Stimulated activated CD4-positive, alpha-beta T cell treated with anti-CD3 and anti-CD28 coated beads, Interleukin-1b, Interleukin-23, amount 100 ng/mL, for 4 hours (primary cell): ENCODE measurements around the gene PPP1R1B.

Source experiments
- DNase-seq, 2 donors: peaks; one replicate each; pipeline ENCODE4 v3.0.0-alpha.2; 2020; ENCODE audit warnings: low read depth in 2 of 2

PPP1R1B gene

DNA sequence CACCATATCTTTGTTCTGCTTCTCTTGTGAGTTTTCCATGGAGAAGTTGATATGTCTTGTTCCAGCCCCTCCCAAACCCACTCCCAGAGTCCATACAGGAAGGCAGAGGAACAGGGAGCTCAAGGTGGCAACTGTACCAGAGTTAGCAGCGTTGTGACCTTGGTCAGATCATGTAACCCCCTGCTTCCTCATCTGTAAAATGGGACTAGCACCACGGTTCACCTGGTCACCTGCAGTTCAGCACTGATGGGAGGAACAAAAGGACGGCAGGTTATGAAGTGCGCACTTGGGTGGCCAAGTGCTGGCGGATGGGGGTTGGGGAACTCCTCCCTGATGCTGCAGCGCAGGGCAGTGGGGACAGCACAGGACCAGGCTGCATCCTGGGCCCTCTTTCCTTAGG, 11.3 kb upstream of the PPP1R1B start:
- DNase-seq = no peak

DNA sequence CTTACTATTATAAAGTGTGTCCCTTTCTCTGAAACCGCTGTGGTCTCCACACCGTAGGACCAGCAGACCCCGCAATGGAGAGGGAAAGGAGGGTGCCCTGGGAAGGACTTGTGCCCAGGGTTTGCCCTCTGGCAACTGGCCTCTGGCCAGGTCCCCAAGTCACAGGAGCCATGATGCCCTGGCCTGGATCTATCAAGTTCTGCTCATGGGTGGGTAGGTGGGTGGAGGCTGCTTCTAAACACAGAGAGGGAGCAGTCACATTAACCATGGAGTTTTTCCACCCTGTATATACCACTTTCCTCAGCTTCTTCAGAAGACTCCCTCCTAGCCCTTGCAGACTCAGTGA, 9.7 kb upstream of the PPP1R1B start:
- no peak for DNase-seq

DNA sequence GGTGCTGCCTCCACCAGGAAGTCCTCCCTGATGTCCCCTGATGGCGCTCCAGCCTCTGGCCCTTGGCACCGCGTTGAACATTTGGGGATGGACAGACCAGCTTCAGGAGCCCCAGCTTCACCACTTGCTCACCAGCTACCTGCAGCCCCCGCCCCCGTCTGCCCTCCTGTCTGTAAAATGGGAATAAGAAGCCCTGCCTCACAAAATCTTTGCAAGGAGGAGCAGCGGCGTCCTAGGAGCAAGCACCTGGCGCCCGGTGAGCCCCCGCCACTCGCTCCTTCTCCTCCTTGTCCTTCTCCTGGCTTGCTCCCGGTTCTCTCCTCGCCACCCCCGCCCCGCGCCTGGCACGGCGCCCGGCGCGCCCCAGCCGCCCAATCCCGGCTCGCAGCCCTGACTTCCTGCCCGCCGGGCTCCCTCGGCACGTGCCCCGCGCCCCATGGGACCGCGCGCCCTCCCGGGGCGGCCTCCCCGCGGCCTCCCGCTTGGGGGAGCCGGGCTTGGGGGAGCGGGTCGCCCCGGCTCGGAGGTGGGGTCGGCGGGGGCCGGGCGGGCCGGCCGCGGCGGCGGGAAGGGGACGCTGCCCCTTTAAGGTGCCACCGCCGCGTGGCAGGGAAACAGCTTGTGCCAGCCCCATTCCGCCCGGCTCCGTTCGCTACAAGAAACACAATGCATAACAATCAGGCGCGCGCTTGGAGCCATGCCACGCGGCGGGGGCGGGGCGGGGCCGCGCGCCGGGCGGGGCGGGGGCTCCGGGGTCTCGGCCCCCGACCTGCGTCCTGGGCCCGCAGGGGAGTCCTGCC, 9.1 kb upstream of the PPP1R1B start:
- peak; percentile 41 to 56 for DNase-seq

DNA sequence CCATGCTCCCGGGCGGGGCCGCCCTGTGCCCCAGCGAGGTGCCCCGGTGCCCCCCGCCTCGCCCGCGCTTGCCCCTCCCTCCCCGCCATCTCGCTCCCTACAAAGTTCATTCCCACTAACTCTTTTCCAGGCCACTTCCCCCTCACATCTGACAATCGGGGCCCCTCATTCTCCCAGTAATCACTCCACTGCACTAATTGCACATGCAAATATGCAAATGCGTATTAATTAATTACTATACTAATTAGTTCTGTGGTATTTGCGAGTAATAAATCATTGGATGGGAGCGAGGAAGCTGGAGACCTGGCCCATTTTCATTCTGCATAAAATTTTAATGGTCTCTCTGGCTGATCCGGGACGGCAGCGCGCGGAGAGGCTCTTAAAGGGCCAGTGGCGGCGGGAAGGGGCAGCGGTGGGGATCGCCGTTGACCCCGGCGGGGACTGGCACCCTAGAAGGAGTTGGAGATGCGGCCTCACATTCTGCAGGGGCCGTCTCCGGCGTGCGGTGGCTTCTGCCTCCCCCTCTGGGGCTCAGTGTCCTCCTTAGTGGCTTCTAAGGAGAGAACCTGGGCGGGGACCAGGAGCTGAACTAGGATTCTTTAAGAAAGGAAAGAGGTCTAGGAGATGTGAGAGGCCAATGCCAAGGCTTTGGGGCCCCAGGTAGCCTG, 8.4 kb upstream of the PPP1R1B start:
- DNase-seq = no peak

DNA sequence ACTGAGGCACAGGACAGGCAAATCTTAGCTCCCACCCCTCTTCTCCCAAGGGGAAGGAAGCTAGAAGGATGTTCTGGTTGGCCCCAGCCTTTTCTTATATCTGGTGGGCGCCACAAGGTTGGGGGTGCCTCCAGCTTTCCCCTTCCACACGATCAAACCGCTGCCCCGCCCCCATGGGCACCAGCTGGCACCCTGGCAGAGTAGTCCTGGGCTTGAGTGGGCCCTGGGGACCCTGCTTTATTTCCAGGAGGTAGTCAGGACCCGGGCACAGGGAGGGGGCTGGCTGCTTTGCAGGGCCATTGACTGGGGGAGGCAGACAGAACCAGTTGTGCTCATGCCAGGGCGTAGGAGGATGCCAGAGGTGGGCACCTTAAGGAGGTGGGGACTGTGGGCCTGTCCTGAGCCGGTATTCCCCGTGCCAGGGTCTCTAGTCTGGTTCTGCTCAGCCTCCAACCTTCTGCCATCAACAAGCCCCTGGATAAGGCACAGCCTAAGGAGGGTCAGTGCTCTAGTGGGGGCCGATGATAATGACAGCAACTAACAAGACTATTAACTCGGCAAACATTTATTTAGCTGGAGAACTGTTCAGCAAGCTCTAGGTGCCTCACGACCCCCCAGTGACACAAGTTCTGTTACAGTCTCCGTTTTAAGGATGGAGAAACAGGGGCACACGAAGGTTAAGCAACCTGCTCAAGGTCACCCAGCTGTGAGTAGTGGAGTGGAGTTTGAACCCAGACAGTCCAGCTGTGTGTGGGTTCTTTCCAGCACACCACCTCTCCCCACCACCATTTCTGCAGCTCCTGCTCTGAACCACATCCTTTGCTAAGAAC, 7.6 kb upstream of the PPP1R1B start:
- DNase-seq = no peak

DNA sequence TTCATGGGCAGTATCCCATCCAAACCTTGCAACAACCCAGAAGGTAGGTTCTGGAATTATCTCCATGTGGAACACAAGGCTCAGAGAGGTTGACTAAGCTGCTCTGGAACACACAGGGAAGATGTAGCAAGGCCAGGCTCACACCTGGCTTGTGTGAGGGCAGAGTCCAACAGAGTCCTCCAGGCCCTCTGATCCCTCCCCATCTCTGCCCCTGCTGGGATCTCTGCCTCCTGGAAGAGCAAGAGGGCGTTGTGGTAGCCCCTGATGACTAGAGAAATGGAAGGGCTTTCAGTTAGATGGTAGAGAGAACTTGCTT, 7.0 kb upstream of the PPP1R1B start:
- no peak for DNase-seq

DNA sequence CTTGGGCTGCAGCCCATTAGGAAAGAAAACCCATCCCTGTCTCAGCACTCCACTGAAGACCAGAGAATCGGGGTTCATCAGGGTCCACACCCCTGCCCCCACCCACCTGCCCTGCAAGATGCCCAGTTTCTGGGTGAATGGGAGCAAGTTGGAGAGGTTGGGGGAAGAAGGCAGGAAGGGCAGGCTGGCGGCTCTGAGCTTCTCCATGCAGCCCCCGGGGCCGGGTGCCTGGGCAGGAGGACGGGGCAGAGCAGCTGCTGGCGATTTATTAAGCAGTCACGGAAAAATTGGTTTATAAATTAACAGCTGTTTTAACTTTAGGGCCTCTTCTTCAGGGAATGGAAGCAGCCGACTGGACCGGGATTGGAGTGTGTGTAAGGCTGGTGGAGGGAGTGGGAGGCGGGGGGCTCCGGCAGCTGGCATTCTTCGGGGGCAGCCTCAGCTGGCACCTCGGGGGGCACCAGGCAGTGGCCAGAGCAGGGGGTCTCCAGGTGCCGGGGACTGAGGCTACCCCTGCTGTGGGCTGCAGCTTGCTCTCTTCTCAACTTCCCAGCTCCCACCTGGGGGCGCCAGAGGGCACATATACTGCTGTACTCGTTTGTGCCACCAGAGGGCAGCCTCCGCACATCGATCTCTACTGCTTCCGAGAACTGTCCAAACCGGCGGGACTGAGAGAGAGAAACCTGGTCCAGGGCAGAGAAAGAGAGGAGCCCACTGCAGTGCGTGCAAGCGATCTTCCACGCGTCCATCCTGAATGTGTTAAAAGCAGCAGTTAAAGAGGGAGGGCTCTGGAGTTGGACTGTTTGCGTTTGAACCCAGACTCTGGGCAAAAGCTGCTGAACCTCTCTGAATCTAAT, 5.0 kb upstream of the PPP1R1B start:
- peak; percentile 82 to 92 for DNase-seq

DNA sequence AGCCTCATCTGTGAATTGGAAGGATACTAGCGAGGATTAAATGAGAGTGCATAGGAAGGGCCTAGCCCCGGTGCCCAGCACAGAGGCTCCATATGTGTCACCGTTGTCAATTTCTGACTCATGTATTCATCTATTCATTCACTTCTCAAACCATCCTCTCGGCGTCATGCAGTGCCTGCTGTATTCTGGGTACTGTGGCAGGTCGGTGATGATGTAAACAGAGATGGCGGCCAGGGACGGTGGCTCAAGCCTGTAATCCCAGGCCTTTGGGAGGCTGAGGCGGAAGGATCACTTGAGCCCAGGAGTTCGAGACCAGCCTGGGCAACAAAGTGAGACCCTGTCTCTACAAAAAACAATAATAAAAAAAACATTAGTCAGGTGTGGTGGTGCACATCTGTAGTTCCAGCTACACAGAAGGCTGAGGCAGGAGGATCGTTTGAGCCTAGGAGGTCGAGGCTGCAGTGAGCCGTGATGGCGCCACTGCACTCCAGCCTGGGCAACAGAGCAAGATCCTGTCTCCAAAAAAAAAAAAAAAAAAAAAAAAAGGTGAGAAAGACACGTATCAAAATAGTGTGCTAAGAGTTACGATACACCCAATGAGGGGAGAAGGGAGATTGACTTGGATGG, 4.3 kb upstream of the PPP1R1B start:
- no peak for DNase-seq

DNA sequence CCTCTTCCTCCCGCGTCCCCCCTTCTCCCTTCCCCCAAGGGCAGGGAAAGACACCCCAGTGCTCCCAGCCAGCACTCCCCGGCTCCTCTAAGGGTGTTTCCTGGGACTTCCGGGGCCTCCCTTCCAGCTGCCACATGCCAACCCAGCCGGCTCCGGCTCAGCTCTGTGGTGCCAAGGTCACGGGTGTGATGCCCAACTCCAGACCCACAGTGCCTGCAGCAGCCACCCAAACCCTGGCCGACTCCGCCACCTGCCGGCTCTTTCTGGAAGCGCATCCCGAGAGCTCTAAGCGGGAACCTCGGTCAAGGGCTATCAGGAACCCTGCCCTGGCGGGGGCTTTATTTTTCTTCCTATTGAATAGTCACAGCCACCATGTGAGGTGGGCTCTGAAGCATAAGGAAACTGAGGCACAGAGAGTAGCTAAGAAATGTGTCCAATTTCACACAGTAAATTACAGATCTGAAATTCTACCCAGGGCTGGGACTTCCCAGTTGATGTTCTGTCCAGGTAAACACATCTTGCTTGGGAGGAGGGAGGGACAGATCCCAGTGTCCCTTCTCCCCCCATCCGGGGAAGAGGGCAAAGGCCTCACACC, 3.3 kb upstream of the PPP1R1B start:
- DNase-seq = peak; percentile 84 to 85

DNA sequence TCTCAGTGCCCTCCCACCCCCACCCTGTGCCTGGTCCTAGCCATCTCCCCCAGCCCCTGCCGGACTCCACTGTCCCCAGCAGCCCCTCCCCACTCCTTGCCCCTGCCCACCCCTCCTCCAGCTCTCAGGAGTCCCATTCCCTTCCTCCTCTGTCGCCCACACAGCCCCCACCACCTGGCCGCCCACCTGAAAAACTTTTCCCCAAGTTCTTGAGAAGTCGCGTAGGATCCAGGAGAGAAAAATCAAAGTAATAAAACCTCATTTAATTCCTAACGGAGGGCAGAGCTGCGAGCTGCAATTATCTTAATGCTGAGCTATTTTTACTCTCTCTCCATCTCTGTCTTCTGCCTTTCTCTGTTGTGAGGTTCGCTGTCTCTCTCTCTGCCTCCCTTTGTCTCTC, 2.4 kb upstream of the PPP1R1B start:
- no peak for DNase-seq

DNA sequence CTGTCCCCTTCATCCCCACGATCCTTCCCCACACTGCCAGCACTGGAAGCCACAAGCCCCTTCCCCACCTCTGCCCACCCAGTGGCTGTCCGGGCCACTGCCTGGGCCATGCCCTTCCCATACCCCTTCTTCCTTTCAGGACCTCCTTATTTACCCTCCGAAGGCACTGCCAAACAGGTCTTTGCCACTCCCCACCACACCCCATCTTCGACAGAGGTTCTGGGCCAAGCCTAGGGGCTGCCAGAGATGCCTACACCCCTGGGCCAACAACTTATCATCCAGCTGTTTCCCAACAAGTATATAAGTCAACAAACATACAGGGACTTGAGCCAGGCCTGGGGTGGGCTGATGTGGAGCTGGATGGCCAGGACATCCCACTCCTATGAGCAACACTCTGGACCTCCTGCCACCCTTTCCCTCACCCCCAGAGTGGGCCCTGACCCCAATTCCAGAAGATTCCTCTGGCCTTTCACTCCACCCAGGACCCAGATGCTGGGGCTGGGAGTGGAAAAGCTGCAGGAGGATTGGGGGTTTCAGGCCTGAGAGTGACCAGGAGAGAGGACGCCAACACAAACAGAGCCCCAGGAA, 1.5 kb upstream of the PPP1R1B start:
- DNase-seq = no peak

DNA sequence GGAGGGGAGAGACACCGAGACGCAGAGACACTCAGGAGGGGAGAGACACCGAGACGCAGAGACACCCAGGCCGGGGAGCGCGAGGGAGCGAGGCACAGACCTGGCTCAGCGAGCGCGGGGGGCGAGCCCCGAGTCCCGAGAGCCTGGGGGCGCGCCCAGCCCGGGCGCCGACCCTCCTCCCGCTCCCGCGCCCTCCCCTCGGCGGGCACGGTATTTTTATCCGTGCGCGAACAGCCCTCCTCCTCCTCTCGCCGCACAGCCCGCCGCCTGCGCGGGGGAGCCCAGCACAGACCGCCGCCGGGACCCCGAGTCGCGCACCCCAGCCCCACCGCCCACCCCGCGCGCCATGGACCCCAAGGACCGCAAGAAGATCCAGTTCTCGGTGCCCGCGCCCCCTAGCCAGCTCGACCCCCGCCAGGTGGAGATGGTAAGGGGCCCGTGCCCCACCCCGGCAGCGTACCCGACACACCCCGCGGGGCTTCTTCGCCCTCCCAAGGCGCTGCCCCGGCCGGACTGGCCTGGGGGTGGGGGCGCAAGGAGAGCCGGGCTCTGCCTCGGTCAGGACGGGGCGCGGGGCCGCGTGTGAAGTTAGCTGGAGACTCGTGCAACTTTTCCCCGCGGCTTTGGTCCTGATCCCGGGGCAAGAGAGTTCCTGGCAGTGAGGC, 427 bp downstream of the PPP1R1B start:
- DNase-seq = no peak

DNA sequence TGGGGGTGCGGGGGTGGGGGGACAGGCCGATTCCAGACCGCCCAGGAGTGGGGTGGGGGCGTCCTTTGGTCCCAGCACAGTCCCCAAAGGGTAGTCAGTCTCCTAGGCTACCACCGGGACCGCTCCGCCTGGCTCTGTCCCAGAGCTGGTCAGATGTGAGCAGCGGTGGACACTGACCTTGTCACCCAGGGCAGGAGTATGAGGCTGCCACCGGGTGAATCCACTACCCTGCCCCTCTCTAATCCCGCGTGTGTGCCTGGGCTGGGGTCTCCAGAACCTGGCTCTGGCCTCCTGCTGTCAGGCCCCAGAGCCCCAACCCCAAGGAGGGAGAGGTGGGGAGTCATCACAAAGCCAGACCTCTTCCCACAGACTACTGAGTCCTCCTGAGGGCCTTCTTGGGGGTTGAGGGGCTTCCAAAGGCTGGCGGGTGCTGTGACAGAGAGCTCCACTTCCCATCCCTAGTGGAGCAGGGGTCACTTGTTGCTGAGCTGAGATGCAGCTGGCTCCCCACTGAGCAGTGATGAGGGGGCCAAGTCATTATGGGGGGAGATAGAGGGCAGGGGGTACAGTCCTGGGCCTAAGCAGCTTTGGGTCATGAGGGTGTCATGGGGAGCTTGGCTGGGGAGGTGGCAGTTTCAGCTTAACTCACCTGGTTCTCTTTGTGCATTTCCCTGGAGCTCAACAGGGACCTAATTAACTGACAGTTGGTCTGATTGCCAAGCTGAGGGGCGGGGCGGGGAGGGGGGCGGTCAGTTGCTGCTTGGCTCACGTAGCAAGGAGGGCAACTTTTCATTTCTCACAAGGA, 1.2 kb downstream of the PPP1R1B start:
- DNase-seq = no peak

DNA sequence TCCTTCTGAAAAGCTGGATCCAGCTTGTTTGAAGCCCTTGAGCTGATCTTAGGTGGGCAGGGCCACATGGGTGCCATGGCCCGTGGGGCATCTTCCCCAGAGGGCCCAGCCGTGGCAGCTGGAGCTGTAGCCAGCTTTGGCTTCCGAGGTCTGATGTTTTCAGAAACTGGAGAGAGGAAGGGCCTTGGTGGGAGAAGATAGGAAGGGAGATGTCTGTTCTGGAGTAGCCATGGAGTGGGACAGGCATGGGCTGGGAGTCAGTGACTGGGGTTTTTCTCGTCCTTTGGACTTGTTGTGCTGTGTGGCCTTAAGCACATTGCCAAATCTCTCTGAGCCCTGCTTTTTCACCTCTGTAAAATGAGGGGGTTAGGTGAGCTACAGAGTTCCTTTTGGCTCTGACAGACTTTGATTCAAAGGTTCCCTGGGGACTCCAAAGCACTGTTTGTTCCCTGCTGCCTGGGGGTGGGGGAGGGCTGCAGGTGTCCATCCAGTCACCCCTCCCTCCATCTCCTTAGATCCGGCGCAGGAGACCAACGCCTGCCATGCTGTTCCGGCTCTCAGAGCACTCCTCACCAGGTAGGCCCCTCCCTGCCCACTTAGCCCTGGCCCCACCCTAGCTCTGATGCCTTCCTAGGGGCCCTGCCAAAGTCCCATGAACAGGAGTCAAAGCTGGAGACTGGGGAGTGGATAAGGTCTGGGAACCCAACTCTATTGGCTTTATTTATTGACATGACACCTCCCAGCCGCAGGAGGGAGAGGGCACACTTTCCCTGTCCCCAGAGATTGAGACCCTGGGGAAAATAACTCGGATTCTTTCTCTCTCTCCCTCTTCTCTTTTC, 2.1 kb downstream of the PPP1R1B start:
- DNase-seq = no peak

DNA sequence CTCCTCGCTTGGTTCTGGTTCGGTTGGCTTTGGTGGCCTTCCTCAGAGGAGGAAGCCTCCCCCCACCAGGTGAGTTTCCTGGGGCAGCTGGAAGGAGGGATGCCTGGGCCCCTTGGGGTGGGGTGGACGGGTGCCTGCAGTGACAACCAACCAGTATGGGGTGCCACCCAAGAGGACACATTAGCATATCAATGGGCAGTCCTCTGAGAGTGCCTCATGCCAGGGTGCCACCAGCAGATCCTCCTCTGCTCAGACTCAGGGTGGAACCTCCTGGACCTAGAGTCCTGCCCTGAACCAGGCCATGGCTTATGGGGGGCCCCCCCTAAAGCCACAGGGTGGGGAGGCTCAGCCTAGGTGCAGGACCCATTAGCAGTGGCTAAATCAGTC, 2.7 kb downstream of the PPP1R1B start:
- DNase-seq = no peak

DNA sequence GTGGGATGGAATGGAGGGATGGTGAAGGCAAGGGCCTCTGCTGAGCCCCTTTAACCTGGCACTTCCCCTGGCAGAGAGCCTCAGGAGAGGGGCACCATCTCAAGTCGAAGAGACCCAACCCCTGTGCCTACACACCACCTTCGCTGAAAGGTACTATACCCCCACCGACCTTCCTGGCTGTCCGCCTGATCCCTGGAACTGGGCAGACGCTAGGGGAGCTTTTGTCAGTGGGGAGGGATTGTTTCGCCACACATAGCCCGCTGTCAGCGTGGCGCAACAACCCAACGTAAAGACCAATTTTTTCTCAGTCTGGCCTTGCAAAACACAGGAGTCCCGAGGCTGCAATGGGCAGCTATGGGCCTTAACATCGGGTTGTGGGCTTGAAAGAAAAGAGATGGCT, 3.1 kb downstream of the PPP1R1B start:
- no peak for DNase-seq

DNA sequence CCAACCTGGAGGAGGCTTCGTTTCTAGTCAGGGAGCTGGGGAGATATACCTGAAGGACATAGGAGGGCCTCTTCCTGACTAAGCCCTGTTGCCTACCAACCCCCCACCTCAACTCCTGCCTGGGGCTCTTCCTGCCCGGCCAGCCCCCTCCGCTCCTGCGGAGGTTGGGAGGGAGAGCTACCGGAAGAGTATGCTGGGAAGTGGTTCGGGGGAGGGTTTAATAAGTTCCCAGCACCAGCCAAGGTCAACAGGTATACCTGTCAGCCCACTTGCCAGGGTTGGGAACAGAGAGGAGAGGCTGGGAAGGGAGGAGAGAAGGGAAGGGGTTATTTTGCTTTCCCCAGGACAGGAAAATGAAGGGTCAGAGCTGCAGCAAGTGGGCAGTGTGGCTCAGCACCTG, 4.7 kb downstream of the PPP1R1B start:
- no peak for DNase-seq

DNA sequence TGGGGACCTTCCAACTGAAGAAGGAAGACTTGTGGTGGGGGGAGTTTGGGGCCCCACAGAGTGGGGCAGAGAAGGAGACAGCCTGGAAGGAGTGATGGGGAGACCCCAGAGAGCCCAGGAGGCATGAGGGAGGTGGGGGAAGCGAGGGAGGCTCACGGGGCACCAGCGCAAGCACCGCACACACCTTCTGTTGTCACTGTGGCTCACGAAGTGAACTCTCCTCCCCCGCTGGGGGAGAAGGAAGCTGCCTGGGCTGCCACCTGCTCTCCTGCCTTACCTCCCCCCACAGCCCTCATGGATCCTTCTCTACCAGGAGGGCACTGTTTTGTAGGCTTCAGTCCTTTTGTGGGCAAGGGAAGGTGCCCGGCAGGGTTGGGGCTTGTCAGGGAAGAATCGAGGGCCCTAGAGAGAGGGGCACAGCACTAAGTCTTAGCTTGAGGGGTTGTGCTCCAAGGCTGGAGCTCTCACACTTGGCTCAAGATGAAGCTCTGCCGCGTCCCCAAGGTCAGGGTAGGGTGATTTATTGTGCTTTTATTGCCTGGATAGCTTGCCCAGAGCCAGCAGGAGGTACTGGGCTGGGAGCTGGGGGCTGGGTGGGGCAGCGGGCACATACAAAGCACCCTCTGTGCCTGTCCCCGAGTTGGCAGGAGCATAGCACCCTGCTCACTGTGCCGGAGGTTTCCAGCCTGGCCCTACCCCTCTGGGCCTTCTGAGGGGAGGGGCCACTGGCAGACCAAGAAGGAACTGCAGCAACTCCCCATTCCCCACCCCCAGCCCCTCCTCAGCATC, 5.6 kb downstream of the PPP1R1B start:
- no peak for DNase-seq
